HEK293T (cell line): ENCODE results near the gene ARF4.

Experiments used
- CTCF ChIA-PET: fragments of 350-600 bp; formaldehyde crosslinking; extraction: SDS; loops from one replicate; lab custom pipeline; 2021; ENCODE audit warnings: antibody characterized with exemption, inconsistent platforms; lab: Yijun Ruan, JAX
- POLR2A ChIA-PET: fragments of 350-600 bp; formaldehyde crosslinking; extraction: SDS; loops from one replicate; lab custom pipeline; 2020; ENCODE audit warnings: antibody characterized with exemption, inconsistent platforms; lab: Yijun Ruan, JAX
- DNase-seq: peaks from one replicate; pipeline ENCODE4 v3.0.0; 2012; ENCODE audit warnings: mixed read lengths; ENCODE audit errors: extremely low spot score
- ARNT ChIP-seq: fragments of 450-650 bp; IDR thresholded peaks from 2 replicates; pipeline ENCODE4 v1.6.1; 2017; ENCODE audit warnings: mild to moderate bottlenecking
- BHLHE40 ChIP-seq: fragments of 450-650 bp; IDR thresholded peaks from 2 replicates; pipeline ENCODE4 v1.6.1; 2016; ENCODE audit warnings: mild to moderate bottlenecking, moderate library complexity, borderline replicate concordance
- CTBP1 ChIP-seq: fragments of 450-650 bp; IDR thresholded peaks from 2 replicates; pipeline ENCODE4 v1.6.1; 2016; ENCODE audit warnings: borderline replicate concordance
- ELF4 ChIP-seq: fragments of 450-650 bp; IDR thresholded peaks from 2 replicates; pipeline ENCODE4 v1.6.1; 2017; ENCODE audit warnings: antibody characterized with exemption
- FOXA1 ChIP-seq: fragments of 450-650 bp; IDR thresholded peaks from 2 replicates; pipeline ENCODE4 v1.6.1; 2016; ENCODE audit warnings: mild to moderate bottlenecking
- FOXK2 ChIP-seq: fragments of 450-650 bp; IDR thresholded peaks from 2 replicates; pipeline ENCODE4 v1.6.1; 2016; ENCODE audit warnings: mild to moderate bottlenecking
- FOXM1 ChIP-seq: fragments of 450-650 bp; IDR thresholded peaks from 2 replicates; pipeline ENCODE4 v1.6.1; 2017; ENCODE audit warnings: mild to moderate bottlenecking, borderline replicate concordance
- HDGF ChIP-seq: fragments of 450-650 bp; IDR thresholded peaks from 2 replicates; pipeline ENCODE4 v1.6.1; 2017; ENCODE audit warnings: antibody characterized with exemption, borderline replicate concordance
- L3MBTL2 ChIP-seq: fragments of 450-650 bp; conservative IDR thresholded peaks from 2 replicates; pipeline ENCODE4 v1.6.1; 2016; ENCODE audit warnings: mild to moderate bottlenecking
- LEF1 ChIP-seq: fragments of 450-650 bp; IDR thresholded peaks from 2 replicates; pipeline ENCODE4 v1.6.1; 2017; ENCODE audit warnings: mild to moderate bottlenecking, borderline replicate concordance
- NFRKB ChIP-seq: fragments of 450-650 bp; IDR thresholded peaks from 2 replicates; pipeline ENCODE4 v1.6.1; 2016; ENCODE audit warnings: mild to moderate bottlenecking, moderate library complexity
- PKNOX1 ChIP-seq: fragments of 450-650 bp; IDR thresholded peaks from 2 replicates; pipeline ENCODE4 v1.6.1; 2016
- SP1 ChIP-seq: fragments of 450-650 bp; IDR thresholded peaks from 2 replicates; pipeline ENCODE4 v1.6.1; 2017
- SUZ12 ChIP-seq: fragments of 450-650 bp; IDR thresholded peaks from 2 replicates; pipeline ENCODE4 v1.6.1; 2016; ENCODE audit warnings: mild to moderate bottlenecking
- TARDBP ChIP-seq: fragments of 450-650 bp; IDR thresholded peaks from 2 replicates; pipeline ENCODE4 v1.6.1; 2016
- ZNF384 ChIP-seq: fragments of 450-650 bp; IDR thresholded peaks from 2 replicates; pipeline ENCODE4 v1.6.1; 2016

ARF4 gene

DNA sequence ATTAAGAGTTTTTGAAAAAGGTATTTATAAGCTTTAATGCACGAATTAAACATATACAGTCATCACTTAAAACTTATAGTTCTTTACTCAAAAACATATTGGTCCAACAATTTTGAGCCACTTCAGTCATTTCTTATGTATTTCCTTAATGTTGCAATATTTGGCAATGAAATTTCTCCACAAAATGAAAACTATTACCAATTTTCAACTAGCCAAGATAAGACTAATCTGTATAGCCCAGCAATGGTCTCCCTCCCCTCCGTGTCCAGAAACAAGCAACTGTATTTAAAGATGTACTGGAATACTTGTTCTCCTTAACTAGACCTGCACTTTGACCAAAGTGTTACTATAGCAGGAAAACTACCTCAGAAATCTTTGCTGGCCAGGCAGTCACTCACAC, 9.2 kb downstream of the ARF4 start:
- ChIA-PET CTCF (no interaction called here), POLR2A (interaction anchor here (1.1 kb wide), 1 partner anchor 8 kb away, joined by 3 read pairs; no protein-coding TSS in a partner anchor)
- no peak for DNase-seq
- no peak for TF ChIP-seq FOXK2

DNA sequence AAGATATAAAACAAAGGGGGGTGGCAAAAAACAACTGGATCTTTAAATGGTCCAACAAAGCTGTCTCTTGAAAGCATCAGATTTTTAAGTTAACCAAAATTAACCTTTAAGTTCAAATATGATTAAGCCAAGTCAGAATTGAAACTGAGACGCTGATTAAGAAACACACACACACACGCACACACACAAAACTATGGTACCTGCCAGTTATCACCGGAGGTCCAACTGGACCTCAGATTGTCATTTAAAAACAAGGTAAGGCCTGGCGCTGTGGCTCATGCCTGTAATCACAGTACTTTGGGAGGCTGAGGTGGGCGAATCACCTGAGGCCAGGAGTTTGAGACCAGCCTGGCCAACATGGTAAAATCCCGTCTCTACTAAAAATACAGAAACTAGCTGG, 10.4 kb downstream of the ARF4 start:
- ChIA-PET CTCF (no interaction called here), POLR2A (interaction anchor here (1.6 kb wide), 1 partner anchor 11 kb away, joined by 4 read pairs; the partner anchor contains the start of gene ARF4)
- TF ChIP-seq FOXA1 (no peak), NFRKB (no peak), ARNT (no peak), ELF4 (no peak), L3MBTL2 (no peak), PKNOX1 (no peak), ZNF384 (no peak), SUZ12 (no peak), BHLHE40 (no peak), FOXK2 (no peak), FOXM1 (no peak), TARDBP (no peak), HDGF (no peak), CTBP1 (no peak), LEF1 (no peak), SP1 (no peak)
- DNase-seq, result no peak

DNA sequence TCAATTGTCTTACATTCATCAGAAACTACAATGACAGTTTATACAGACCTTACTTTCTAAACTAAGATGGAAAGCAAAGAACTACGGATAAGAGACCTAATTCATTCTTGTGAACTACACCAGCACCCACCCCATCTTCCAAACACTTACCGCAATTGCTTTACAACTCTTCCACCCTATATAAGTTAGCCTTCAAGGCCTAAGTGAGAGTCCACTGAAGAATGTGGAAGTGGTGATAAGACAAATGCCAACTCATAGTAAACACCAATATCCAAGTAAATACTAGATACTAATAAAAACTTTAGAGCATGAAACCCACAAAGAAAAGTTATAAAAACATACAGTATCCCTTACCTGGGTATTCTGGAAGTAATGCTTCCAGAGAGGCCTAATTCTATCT, 13.6 kb downstream of the ARF4 start:
- CTCF ChIA-PET, result no interaction called here
- TF ChIP-seq FOXM1 (no peak), LEF1 (no peak), TARDBP (no peak), NFRKB (no peak), L3MBTL2 (no peak), FOXA1 (no peak)
- POLR2A ChIA-PET, result no interaction called here
- DNase-seq, result no peak

- peak; percentile 11 for DNase-seq
- TF ChIP-seq PKNOX1 (no peak), LEF1 (no peak), FOXA1 (no peak), FOXM1 (no peak), NFRKB (no peak), HDGF (no peak), CTBP1 (no peak), SP1 (no peak), SUZ12 (no peak), ELF4 (no peak), ZNF384 (no peak), L3MBTL2 (no peak)
- POLR2A ChIA-PET, result no interaction called here
Measured at GRCh38 chr3:57582474-57583168, 14.5 kb downstream of the ARF4 start.

GRCh38 chr3:57577801-57578200, 19.3 kb downstream of the ARF4 start:
- POLR2A ChIA-PET, result interaction anchor here (0.5 kb wide), 1 partner anchor 69 kb away, joined by 3 read pairs; no protein-coding TSS in a partner anchor

More at GRCh38 chr3:57582474-57583168, 14.5 kb downstream of the ARF4 start:
- CTCF ChIA-PET, result no interaction called here

More at GRCh38 chr3:57577801-57578200, 19.3 kb downstream of the ARF4 start:
- CTCF ChIA-PET, result no interaction called here
- DNase-seq, result no peak
- no peak for TF ChIP-seq HDGF
- TF ChIP-seq CTBP1, result no peak
- TF ChIP-seq TARDBP, result no peak
- no peak for TF ChIP-seq NFRKB
- no peak for TF ChIP-seq SUZ12
- no peak for TF ChIP-seq ARNT
- no peak for TF ChIP-seq FOXA1
- no peak for TF ChIP-seq FOXM1
- no peak for TF ChIP-seq L3MBTL2
- no peak for TF ChIP-seq SP1
- TF ChIP-seq ELF4, result no peak
- no peak for TF ChIP-seq ZNF384
- TF ChIP-seq BHLHE40, result no peak
- TF ChIP-seq PKNOX1, result no peak
- TF ChIP-seq FOXK2, result no peak
- TF ChIP-seq LEF1, result no peak
